LHCN-M2 (cell line): ENCODE measurements around the gene PYHIN1. TPM values are rescaled to one million over a fixed set of nuclear protein-coding genes. Genes with fewer than 3 reads are reported as not detected.

Source experiments
- DNase-seq: peaks from one replicate; pipeline ENCODE4 v3.0.0-alpha.2; 2012; ENCODE audit warnings: low read depth
- total RNA-seq: library from RNA; depleted of rRNA; stranded (reverse); fragments of >200 nt; gene quantifications from 2 replicates; pipeline ENCODE4 v1.2.3, GENCODE V29; 2014; rRNA removed

PYHIN1 gene
- total RNA-seq, 1 experiment from 2014 or later = 0.17 TPM

DNA sequence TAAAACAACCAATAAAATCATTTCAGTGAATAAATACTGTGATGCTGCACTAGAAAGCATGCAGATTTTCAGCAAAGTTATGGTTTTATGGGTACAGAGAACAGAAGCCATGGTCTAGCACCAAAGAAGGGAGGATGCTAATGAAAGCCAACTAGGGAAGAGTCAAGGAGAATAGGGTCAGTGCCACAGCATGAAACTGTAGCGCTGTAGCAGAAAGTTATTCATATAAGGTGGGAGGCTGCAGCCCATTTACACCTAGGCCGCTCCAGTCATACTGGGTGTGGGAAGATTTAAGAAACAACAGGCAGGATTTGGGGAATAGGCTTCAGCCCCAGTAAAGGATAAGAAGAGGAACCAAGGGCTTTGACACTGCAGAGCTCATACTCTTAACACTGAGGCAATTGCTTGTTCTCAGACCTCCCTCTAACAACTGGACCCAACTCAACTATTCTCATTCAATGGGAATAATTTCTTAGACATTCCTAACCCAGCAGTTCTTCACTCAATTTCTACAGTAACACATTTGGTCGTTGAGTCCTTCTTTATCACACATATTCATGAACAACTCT, 82.7 kb downstream of the PYHIN1 start:
- no peak for DNase-seq

DNA sequence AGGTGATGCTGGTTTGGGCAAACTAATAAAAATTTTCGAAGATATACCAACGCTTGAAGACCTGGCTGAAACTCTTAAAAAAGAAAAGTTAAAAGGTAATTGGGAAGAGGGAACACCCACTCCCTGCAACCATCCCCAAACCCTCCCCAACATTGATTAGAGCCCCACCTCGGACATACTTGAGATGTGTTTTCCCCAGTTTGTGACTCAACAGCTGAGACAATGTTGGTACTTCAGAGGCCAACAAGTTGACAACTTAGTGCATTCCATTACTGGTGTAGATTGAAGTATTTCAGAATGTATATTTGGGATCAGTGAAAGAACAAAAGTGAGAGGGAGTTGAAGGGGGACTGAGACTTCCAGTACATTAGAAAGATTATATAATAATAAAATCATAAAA, 83.5 kb downstream of the PYHIN1 start:
- no peak for DNase-seq

DNA sequence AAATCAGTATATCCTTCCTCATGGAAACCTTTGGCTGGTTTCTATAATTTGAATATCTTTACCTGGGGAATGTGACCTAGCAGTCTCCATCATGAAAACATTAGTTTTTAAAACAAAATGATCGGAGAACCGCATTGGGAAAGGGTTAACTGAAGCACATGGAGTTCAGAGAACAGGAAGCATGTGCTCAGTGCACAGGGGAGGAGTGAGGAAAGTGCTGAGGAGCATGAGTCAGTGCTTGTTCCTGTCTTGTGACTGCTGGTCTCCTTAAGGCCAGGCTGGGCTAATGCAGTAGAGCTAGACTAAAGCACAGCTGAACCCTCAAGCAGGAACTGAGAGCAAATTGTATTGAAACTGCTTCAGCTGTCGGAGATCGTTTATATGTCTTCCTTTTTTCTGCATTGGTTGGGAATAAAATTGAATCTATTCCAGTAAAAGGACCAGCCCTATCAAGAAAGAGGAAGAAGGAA, 84.1 kb downstream of the PYHIN1 start:
- DNase-seq = peak; percentile 97

DNA sequence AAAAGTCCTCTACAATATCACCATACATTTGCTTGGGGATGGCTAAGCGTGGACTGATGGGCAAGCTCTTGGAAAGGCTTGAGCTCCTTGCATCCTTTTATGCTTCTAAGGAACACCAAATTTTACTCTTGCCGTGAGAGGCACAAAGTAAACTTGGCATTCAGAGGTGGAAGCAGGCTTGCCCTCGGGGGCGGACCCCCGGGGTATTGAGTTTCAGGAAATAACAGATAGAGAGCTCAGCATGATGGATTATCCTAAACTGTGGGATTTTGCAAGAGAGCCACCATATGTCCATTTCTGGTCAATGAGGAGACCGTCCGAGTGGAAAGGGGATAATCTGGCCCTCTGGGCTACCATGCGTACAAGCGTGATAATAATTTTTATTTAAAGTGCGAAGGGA, 92.4 kb downstream of the PYHIN1 start:
- no peak for DNase-seq

DNA sequence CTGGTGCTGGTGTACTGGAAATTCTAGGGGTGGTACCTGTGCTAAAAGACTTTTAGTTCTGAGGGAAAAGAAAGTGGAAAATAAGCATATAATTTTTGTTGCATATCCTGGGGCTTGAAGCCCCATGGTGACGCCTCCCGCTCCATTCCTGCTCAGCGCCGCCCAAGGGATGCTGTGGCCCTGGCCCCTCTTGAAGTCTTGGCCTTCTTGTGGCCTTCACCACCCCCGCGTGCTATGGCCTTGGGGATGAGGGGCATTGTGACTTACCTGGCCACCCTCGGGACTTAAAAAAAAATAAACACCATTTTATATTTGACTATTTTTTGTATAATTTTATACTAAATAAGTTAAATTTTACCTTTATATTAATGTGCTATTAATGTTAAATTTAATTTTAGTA, 93.7 kb downstream of the PYHIN1 start:
- DNase-seq = no peak

Other genes starting within 250 kb of the PYHIN1 start
- not detected in 2 replicates for gene SPTA1, start 244.8 kb upstream of the PYHIN1 start, total RNA-seq
- gene OR6K2, start 230.9 kb upstream of the PYHIN1 start, total RNA-seq = not detected in 2 replicates
- gene OR6K3, start 210.8 kb upstream of the PYHIN1 start, total RNA-seq = not detected in 2 replicates
- gene OR6K6, start 176.8 kb upstream of the PYHIN1 start, total RNA-seq = not detected in 2 replicates
- gene OR6N1, start 159.4 kb upstream of the PYHIN1 start, total RNA-seq = not detected in 2 replicates
- not detected in 2 replicates for gene OR6N2, start 150.3 kb upstream of the PYHIN1 start, total RNA-seq
- not detected in 2 replicates for gene MNDA, start 100.2 kb upstream of the PYHIN1 start, total RNA-seq
- gene IFI16, start 78.4 kb downstream of the PYHIN1 start, total RNA-seq = 62.2 and 106 TPM in 2 replicates
- 0.71 TPM in 1 of 2 replicates, not detected in the other for gene AIM2, start 145.2 kb downstream of the PYHIN1 start, total RNA-seq
- gene CADM3, start 240.1 kb downstream of the PYHIN1 start, total RNA-seq = 0.86 and 1.0 TPM in 2 replicates